Sigmoid colon (tissue), 7 donors: ENCODE results near the gene RIMS1. TPM values are rescaled to one million over a fixed set of nuclear protein-coding genes. Genes with fewer than 3 reads are reported as not detected.

ENCODE experiments used
- DNase-seq: peaks from one replicate; pipeline ENCODE4 v3.0.0-alpha.2; 2019
- H3K27ac ChIP-seq, 4 donors: fragments of 200-600 bp; sonication (generic); one replicate each; pipeline ENCODE4 v1.5.1; 2016 to 2019; ENCODE audit warnings: mild to moderate bottlenecking in 1 of 4
- H3K27me3 ChIP-seq, 3 donors: fragments of 200-600 bp; sonication (generic); one replicate each; pipeline ENCODE4 v1.5.1; 2019; ENCODE audit warnings: mild to moderate bottlenecking in 1 of 3
- H3K36me3 ChIP-seq, 4 donors: fragments of 200-600 bp; sonication (generic); one replicate each; pipeline ENCODE4 v1.5.1; 2016 to 2019
- H3K4me1 ChIP-seq, 4 donors: fragments of 200-600 bp; sonication (generic); one replicate each; pipeline ENCODE4 v1.5.1; 2017 to 2019
- H3K4me3 ChIP-seq, 4 donors: fragments of 200-600 bp; sonication (generic); one replicate each; pipeline ENCODE4 v1.5.1; 2017 to 2019; ENCODE audit warnings: mild to moderate bottlenecking in 2 of 4, moderate library complexity in 1 of 4
- H3K9me3 ChIP-seq, 4 donors: fragments of 200-600 bp in 3 of 4; sonication (generic) in 3 of 4; one replicate each; pipeline versions ENCODE4 v1.5.1 to v1.6.1; 2013 to 2019
- CTCF ChIP-seq, 4 experiments: fragments of 450-650 bp in 3 of 4; fragments of 200-600 bp in 1 of 4; IDR thresholded peaks; one replicate each; pipeline ENCODE4 v1.5.1; 2016 to 2019; ENCODE audit warnings: antibody characterized with exemption in 4 of 4, mild to moderate bottlenecking in 3 of 4, moderate library complexity in 2 of 4
- EP300 ChIP-seq, 4 donors: sonication (generic); formaldehyde crosslinking; IDR thresholded peaks; one replicate each; pipeline ENCODE4 v1.6.1; 2017; ENCODE audit warnings: antibody characterized with exemption in 4 of 4
- POLR2A ChIP-seq, 2 donors: fragments of 450-650 bp; IDR thresholded peaks; one replicate each; pipeline ENCODE4 v1.6.1; 2016; ENCODE audit warnings: antibody characterized with exemption in 2 of 2, mild to moderate bottlenecking in 2 of 2, moderate library complexity in 2 of 2
- POLR2AphosphoS5 ChIP-seq, 4 donors: sonication (generic); formaldehyde crosslinking; IDR thresholded peaks; one replicate each; pipeline ENCODE4 v1.6.1; 2017; ENCODE audit warnings: antibody characterized with exemption in 4 of 4
- WGBS, 2 donors: extraction: QIAGEN DNeasy Blood & Tissue Kit; methylation state at CpG; one replicate each; pipeline ENCODE4 v1.1.7; 2013; 5-methylcytosine and 5-hydroxymethylcytosine counted together
- intact Hi-C: fragments of 100-400 bp; cut with DNase I; formaldehyde crosslinking; loops from one replicate; pipeline ENCODE4 v1.15.1; 2023
- polyA plus RNA-seq, 3 donors: library from polyadenylated mRNA; stranded (reverse); fragments of 200-250 nt; gene quantifications; one replicate each; pipeline ENCODE4 v1.2.3, GENCODE V29; 2013
- total RNA-seq, 4 donors: library from RNA; depleted of rRNA; stranded (reverse); fragments of >200 nt; gene quantifications; one replicate each; pipeline ENCODE4 v1.1.0, GENCODE V29; 2016
- donor health status: healthy with polysubstance abuse.
- donor health status: Bipolar disorder and iron deficiency.
- donor health status: healthy.

Gene RIMS1
- total and polyA plus RNA-seq, 7 donors, result 0.77 to 7.1 (median 2.3) TPM; not detected in 2

- intact Hi-C loops, result no loop called here
- Histone ChIP-seq H3K4me3 (no peak overlapping the region), H3K4me1 (no peaks in the 10 kb centered on the region), H3K36me3 (no peaks in the 10 kb centered on the region), H3K27ac (no peak overlapping the region), H3K27me3 (no peaks in the 10 kb centered on the region), H3K9me3 (no peaks in the 10 kb centered on the region)
- no peak for TF ChIP-seq CTCF (IDR thresholded peaks at IDR 0.05)
- TF ChIP-seq POLR2A (IDR thresholded peaks at IDR 0.05), result no peak
- no peak for TF ChIP-seq POLR2AphosphoS5 (IDR thresholded peaks at IDR 0.05)
- no peak for TF ChIP-seq EP300 (IDR thresholded peaks at IDR 0.05)
- 37 to 47% methylated on average over 1 of the region's 1 CpG for WGBS, 2 donors
- DNase-seq, result no peak
Observed at GRCh38 chr6:72446430-72446829, 560.1 kb downstream of the RIMS1 start.
